ENCODE measurements around the gene HIF1AN.

DNA sequence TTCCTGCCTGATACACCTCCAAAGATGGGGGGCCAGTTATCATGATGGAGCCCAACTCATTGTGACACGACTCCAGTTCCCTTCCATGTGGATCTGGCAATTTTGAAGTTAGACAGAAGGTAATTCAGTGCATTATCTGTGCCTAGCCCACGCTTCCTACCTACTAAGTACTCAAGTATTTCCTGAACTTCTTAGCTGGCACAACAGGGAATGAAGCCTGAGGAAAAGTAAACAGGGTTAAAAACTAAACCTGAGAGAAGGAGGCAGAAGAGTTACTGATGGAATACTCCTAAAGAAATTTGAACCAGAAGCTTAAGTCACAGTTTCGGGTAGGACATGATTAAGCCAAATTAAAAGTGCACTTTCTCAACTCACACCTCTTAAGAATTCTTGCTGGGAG is 14.9 kb upstream of the HIF1AN start:
- no peak for TF ChIP-seq CTCF (IDR thresholded peaks at IDR 0.05)
- no peak for TF ChIP-seq POLR2A (IDR thresholded peaks at IDR 0.05)
